Measurements from ENCODE around the gene PPP2R5A. TPM values are rescaled to one million over a fixed set of nuclear protein-coding genes. Genes with fewer than 3 reads are reported as not detected.
"Not testable (repeated sequence)": the region's sequence is repeated elsewhere in the genome, so short reads cannot be mapped to it uniquely, and the experiment has no call there.

Gene PPP2R5A
- total RNA-seq, 1 donor from 2014 or later = 24.2 TPM

DNA sequence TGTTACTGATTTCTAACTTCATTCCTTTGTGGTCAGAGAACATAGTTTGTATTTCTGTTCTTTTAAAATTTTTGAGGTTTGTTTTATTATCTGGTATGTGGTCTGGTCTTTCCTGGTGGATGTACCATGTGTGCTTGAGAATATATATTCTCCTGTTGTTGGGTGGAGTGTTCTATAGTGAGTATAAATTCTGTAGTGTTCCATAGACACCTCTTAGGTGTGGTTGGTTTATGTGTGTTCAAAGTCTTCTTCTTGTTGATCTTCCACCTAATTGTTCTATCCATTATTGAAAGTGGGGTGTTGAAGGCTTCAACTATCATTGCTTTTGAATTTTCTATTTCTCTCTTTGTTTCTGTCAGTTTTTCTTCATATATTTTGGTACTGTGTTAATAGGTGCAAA is 20.1 kb downstream of the PPP2R5A start:
- Histone ChIP-seq H3K4me3 (ENCODE audit: low read depth, low read length) (no peak overlapping the region), H3K27me3 (ENCODE audit: control insufficient read depth, insufficient read depth, low read length) (no peaks in the 10 kb centered on the region), H3K36me3 (ENCODE audit: control insufficient read depth, insufficient read depth, low read length) (no peaks in the 10 kb centered on the region)
- DNase-seq (ENCODE audit: low read depth) (no peak), FAIRE-seq (no peak)
- TF ChIP-seq, protein P1, sequence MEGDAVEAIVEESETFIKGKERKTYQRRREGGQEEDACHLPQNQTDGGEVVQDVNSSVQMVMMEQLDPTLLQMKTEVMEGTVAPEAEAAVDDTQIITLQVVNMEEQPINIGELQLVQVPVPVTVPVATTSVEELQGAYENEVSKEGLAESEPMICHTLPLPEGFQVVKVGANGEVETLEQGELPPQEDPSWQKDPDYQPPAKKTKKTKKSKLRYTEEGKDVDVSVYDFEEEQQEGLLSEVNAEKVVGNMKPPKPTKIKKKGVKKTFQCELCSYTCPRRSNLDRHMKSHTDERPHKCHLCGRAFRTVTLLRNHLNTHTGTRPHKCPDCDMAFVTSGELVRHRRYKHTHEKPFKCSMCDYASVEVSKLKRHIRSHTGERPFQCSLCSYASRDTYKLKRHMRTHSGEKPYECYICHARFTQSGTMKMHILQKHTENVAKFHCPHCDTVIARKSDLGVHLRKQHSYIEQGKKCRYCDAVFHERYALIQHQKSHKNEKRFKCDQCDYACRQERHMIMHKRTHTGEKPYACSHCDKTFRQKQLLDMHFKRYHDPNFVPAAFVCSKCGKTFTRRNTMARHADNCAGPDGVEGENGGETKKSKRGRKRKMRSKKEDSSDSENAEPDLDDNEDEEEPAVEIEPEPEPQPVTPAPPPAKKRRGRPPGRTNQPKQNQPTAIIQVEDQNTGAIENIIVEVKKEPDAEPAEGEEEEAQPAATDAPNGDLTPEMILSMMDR (IDR thresholded peaks at IDR 0.05; ENCODE audit: insufficient read depth, low read length, severe bottlenecking) = no peak

DNA sequence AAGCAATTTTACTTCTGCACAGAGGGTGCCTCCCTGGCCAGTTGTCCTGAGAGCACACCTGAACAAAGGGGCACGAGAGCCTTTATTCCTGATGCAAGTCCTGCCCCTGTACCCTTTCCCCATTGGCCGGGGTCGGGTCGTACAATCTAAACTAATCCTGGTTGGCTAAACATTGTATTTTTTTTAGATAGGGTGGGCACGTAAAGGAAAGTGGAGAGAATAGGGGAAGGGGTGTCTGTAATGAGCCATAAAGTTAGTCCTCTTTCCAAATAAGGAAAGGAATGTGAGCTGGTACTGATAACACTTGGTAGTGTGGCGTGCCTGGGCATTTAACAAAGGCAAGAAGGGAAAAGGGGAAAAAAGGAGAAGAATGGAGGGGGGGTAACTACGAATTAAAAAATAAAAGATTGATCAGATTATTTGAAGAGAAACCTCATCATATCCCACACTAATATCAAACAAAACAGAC is 20.8 kb downstream of the PPP2R5A start:
- DNase-seq (ENCODE audit: low read depth); H3K4me3 ChIP-seq (ENCODE audit: low read depth, low read length); H3K36me3 ChIP-seq (ENCODE audit: control insufficient read depth, insufficient read depth, low read length); FAIRE-seq; H3K27me3 ChIP-seq (ENCODE audit: control insufficient read depth, insufficient read depth, low read length): not testable (repeated sequence)

DNA sequence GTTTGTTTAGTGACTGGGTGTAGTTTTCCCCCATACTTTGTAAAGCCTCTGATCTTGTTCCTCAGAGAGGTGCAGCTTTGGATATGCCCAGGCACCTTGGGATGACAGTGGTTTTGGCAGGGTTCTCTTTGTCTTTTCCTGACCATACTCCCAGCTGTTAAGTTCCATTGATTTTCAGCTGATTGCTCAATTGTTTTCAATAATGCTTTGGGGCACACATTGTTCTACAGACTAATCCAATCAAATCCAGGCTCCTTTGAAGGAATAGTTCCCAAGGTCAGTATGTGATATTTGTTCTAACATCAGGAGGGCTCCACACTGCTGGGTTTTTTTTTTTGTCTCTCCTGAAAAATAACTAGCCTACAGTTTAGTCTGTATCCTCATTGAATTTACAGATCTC is 24.8 kb downstream of the PPP2R5A start:
- H3K36me3 ChIP-seq (ENCODE audit: control insufficient read depth, insufficient read depth, low read length) = no peaks in the 10 kb centered on the region
- TF ChIP-seq, protein P1 (IDR thresholded peaks at IDR 0.05; ENCODE audit: insufficient read depth, low read length, severe bottlenecking) = no peak
- H3K4me3 ChIP-seq (ENCODE audit: low read depth, low read length) = no peak overlapping the region
- H3K27me3 ChIP-seq (ENCODE audit: control insufficient read depth, insufficient read depth, low read length) = no peaks in the 10 kb centered on the region
- FAIRE-seq = no peak
- DNase-seq (ENCODE audit: low read depth) = no peak

DNA sequence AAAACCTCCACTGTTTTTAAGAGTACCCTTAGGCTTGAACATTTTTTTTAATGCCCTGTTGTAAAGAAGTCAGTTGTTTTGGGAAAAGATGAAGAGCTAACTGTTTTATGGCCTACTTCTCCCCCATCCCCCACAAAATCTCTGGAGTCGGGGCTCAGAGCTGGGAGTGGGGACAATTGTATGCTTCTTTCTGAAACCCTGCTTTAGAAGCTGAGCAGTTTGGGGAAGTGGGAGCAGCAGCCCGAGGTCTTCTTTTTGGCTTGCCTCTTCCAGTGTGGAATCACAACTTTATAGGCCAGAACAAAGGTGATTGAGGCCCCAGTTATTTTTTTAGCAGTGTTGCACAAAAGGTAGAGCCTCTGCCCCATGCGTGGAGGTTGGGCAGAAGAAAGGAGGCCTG is 25.2 kb downstream of the PPP2R5A start:
- no peak for DNase-seq (ENCODE audit: low read depth)
- H3K36me3 ChIP-seq (ENCODE audit: control insufficient read depth, insufficient read depth, low read length) = no peaks in the 10 kb centered on the region
- no peaks in the 10 kb centered on the region for H3K27me3 ChIP-seq (ENCODE audit: control insufficient read depth, insufficient read depth, low read length)
- H3K4me3 ChIP-seq (ENCODE audit: low read depth, low read length) = no peak overlapping the region
- TF ChIP-seq, protein P1 (IDR thresholded peaks at IDR 0.05; ENCODE audit: insufficient read depth, low read length, severe bottlenecking) = no peak
- FAIRE-seq = no peak

DNA sequence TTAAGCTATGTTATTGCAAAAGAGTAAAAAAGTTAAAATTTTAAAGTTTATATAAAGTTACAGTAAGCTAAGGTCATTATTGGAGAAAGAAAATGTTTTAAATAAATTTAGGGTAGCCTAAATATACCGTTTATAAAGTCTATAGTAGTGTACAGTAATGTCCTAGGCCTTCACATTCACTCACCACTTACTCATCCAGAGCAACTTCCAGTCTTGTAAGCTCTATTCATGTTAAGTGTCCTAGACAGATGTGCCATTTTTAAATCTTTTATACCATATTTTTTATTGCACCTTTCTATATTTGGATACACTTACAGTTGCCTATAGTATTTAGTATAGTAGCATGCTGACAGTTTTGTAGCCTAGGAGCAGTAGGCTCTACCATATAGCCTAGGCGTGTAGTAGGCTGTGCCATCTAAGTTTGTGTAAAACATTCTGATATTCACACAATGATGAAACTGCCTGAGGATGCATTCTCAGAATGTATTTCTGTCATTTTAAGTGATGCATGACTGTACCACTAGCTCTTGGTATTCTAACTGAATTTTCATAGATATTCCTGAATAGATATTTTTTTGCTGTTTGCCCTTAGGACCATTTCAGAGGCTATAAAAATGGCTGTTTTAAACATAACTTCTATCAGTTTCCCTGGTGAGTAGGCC is 26.8 kb downstream of the PPP2R5A start:
- FAIRE-seq (no peak), DNase-seq (ENCODE audit: low read depth) (peak; percentile 17)
- TF ChIP-seq, protein P1 (IDR thresholded peaks at IDR 0.05; ENCODE audit: insufficient read depth, low read length, severe bottlenecking) = no peak

DNA sequence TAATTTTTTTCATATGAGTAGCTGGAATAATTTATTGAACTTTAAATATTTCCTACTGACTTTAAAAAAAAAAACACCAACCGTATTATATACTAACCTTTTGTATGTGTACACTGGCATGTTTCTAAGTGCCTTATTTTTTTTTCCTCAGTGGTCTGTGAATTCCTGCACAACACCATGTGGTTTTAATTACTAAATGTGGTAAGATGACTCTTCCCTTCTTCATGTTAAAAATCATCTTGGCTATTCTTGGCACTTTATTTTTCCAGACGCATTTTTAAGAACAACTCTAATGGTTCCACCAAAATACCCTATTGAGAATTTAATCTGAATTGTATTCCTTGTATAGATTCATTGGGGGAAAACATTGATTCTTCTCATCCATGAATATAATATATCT is 28.4 kb downstream of the PPP2R5A start:
- Histone ChIP-seq H3K36me3 (ENCODE audit: control insufficient read depth, insufficient read depth, low read length) (no peaks in the 10 kb centered on the region), H3K27me3 (ENCODE audit: control insufficient read depth, insufficient read depth, low read length) (no peaks in the 10 kb centered on the region), H3K4me3 (ENCODE audit: low read depth, low read length) (no peak overlapping the region)
- no peak for DNase-seq (ENCODE audit: low read depth)
- FAIRE-seq = no peak
- TF ChIP-seq, protein P1 (IDR thresholded peaks at IDR 0.05; ENCODE audit: insufficient read depth, low read length, severe bottlenecking) = no peak

More for the DNA sequence above, 26.8 kb downstream of the PPP2R5A start:
- no peaks in the 10 kb centered on the region for H3K27me3 ChIP-seq (ENCODE audit: control insufficient read depth, insufficient read depth, low read length)
- H3K4me3 ChIP-seq (ENCODE audit: low read depth, low read length) = no peak overlapping the region
- no peaks in the 10 kb centered on the region for H3K36me3 ChIP-seq (ENCODE audit: control insufficient read depth, insufficient read depth, low read length)
